ENCODE measurements around the gene MTHFD1L.

Gene MTHFD1L

GRCh38 chr6:151060096-151060765 lies 194.7 kb downstream of the MTHFD1L start:
- peak; percentile 37 for DNase-seq (ENCODE audit: insufficient read length, low spot score)
- peak; percentile 33 for FAIRE-seq

DNA sequence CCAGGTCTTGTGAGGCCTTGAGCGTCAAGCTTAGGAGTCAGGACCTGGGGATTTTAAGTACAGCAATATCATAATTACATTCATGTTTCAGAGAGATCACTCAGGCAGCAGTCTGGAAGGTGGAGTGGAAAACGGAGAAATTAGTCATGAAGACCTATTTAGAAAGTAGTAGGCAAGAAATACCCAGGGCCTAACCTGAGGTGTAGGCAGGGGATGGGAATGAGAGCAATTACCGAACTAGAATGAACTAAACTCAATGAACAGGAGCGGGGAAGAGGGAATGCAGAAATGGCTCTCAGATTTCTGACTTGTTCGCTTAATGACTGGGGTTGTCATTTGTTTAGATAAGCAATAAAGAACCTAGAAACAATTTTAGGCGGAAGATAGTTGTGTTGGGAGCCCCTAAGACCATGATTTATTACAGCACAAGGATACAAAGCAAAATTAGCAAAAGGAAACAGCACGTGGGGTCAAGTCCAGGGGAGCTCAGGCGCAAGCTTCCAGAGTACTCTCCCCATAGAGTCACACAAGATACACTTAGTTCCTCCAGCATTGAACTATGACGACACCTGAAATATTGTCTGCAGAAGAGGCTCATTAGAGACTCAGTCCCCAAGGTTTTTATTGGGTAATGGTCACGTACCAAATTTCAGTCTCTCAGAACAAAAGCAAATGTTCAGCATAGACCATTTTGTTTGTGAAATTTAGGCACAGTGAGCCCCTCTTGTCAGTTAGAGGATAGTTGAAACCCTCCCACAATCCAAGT lies 195.4 kb downstream of the MTHFD1L start:
- DNase-seq (ENCODE audit: insufficient read length, low spot score): no peak
- no peak for FAIRE-seq

- DNase-seq (ENCODE audit: insufficient read length, low spot score) (peak; percentile 54), FAIRE-seq (no peak)
Observed at GRCh38 chr6:151063352-151063751, 197.8 kb downstream of the MTHFD1L start.

DNA sequence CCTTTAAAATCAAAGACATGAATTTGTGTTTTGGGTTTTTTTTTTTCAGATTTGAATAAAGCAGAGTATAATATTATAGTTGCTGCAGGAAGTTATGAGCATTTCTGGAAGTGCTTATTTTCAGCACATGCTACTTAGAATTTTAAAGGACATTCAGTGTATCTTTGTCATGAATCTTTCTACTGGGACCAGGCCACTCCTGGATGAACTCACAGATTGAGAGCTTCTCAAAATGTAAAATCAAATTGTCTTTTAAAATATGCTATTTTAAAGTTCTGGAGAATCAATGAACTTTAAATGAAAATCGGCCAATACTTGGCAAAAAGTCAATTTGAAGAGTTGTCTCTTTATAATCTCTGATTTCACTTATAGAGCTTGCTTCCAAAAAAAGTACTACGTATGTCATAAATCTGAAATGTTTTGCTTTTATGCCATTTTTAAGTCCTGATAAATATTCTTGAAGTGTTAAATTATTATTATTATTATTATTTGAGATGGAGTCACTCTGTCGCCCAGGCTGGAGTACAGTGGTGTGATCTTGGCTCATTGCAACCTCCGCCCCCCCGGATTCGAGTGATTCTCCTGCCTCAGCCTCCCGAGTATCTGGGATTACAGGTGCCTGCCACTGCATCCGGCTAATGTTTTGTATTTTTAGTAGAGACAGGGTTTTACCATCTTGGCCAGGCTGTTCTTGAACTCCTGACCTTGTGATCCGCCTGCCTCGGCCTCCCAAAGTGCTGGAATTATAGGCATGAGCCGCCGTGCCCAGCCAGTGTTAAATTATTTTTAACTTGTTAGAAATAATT lies 198.5 kb downstream of the MTHFD1L start:
- FAIRE-seq: no peak
- no peak for DNase-seq (ENCODE audit: insufficient read length, low spot score)

DNA sequence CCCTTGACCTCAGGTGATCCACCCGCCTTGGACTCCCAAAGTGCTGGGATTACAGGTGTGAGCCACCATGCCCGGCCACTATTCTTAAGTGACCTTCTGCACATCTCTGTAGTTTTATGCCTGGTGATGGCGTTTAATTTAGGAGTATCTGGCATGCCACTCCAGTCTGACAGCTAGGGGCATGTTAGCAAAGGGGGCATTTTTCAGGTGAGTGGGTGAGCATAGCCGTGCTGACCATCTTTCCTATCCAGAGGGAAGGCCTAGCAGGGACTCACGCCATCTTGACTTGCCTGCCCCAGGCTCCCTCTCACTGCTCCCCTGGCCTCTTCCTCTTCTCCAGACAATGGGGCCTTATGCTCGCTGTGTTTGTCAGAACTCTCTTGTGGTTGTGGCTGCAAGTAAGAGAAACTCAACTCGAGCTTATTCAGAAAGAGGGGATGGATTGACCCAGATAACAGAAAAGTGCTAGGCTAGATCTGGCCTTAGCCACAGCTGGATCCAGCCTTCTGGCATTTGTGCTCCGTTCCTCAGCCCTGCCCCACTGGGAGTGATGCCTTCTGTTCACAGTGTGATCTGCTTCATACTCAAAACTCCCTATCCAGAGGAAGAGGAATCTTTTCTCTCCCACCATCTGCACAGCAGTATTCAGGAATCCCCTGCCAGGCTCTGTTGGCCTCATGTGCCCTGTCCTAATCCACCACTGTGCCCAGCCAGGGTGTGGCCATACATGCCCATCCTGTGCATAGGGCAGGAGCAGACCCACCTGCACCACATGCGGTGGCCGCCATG lies 199.7 kb downstream of the MTHFD1L start:
- FAIRE-seq (no peak), DNase-seq (ENCODE audit: insufficient read length, low spot score) (no peak)

DNA sequence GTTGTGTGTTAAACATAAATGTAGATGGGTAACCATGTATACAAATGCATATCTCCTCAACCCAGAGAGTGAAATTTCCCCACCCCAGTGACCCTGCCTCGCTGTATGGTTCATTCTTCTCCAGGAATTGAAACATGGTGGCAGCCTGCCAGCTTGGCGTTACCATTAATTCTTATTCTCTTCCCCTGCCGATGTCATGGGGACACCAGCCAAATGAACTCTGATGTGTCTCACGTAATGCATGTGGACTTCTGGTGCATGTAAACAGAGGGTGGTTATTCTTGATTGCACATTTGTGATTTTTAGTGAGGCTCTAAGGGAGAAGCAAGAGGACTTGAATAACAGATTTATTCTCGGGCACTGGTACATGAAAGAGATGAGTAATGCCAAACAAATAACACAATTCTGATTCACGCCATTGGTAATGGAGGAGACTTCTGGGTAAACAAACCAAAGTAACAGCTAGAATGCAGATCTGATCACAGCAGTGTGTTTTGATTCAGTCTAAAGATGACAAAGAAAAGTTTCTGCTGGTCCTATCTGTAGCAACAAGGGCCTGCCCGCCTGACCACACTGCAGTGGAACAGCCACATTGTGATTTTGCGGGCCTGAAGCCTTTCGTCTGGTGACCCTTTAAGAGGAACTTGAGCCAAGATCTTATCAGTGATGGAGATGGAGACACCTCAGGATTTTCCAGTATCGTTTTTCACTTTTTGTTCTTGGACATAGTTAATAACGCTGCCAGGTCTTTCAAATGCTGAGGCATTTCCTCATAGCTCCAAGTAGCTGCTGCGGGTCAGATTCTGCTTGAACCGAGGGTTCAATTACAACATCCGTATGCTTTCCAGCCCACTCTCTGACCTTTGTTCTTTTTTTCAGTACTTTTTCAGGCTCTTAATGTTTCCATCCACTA lies 202.4 kb downstream of the MTHFD1L start:
- DNase-seq (ENCODE audit: insufficient read length, low spot score): no peak
- peak; percentile 20 for FAIRE-seq

DNA sequence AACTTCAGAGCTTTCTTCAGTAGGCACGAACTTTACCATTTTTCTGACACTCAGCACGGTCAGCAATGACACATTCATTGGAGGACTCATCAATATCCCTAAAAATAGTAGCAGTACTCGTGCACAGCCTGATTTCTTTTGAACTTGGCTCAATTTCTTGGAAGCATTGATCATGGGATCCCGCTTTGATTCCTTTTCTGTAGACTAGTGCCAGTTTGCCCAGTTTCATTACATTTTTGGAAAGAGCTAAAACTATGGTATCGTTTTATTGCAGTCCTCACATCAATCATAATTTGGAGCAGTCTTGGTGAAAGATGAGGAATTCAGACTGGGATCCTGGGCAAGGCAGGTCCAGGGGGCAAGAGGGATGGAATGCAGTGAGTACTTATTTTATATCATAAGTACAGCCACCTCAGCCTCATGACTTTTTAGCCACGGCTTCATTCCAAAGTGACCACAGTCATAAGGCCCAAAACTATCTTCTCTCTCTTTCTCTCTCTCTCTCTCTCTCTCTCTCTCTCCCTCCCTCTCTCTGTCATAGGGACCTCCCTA lies 203.3 kb downstream of the MTHFD1L start:
- FAIRE-seq (no peak), DNase-seq (ENCODE audit: insufficient read length, low spot score) (no peak)

GRCh38 chr6:151069641-151070040 lies 204.1 kb downstream of the MTHFD1L start:
- DNase-seq (ENCODE audit: insufficient read length, low spot score): no peak
- no peak for FAIRE-seq

GRCh38 chr6:151070631-151071051 lies 205.1 kb downstream of the MTHFD1L start:
- FAIRE-seq (no peak), DNase-seq (ENCODE audit: insufficient read length, low spot score) (no peak)

GRCh38 chr6:151071295-151071694 lies 205.8 kb downstream of the MTHFD1L start:
- DNase-seq (ENCODE audit: insufficient read length, low spot score) (no peak), FAIRE-seq (no peak)

DNA sequence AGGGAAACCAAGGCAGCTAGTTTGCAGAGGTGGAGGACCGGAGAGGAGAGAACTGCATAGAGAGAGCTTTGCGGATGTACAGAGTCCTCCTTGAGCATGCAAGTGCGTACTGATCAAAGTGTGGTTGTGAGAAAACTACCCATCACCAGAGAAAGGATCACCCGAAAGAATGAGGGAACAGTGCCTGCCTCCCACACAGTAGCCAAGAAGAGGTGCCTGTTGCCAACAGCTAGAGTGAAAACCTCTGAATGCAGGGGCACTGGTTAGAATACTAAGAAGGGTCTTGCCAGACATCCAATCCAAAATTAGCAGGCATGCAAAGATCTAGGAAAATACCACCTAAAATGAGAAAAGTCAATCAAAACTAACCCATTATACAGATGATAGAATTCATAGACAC lies 207.6 kb downstream of the MTHFD1L start:
- DNase-seq (ENCODE audit: insufficient read length, low spot score) (no peak), FAIRE-seq (no peak)

- FAIRE-seq: no peak
Observed at GRCh38 chr6:151073701-151074100, 208.2 kb downstream of the MTHFD1L start.

DNA sequence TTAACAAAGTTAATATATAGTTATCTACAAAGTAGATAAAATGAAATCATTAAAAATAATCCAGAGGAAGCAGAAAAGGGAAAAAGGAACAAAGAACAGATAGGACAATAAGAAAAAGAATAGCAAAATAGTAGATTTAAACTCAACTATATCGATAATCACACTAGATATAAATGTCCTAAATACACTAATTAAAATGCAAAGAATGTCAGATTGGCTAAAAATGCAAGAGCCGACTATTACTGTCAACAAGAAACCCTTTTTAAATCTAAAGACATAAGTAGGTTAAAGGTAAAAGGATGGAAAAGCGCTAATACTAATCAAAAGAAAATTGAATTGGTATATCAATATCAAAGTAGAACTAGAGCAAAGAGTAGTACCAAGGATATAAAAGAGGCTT lies 209.5 kb downstream of the MTHFD1L start:
- DNase-seq (ENCODE audit: insufficient read length, low spot score) (no peak), FAIRE-seq (no peak)

More at GRCh38 chr6:151073701-151074100, 208.2 kb downstream of the MTHFD1L start:
- no peak for DNase-seq (ENCODE audit: insufficient read length, low spot score)

GRCh38 chr6:151075527-151075926 lies 210.0 kb downstream of the MTHFD1L start:
- no peak for FAIRE-seq
- no peak for DNase-seq (ENCODE audit: insufficient read length, low spot score)

- FAIRE-seq: no peak
- no peak for DNase-seq (ENCODE audit: insufficient read length, low spot score)
Observed at GRCh38 chr6:151075930-151076555, 210.5 kb downstream of the MTHFD1L start.

DNA sequence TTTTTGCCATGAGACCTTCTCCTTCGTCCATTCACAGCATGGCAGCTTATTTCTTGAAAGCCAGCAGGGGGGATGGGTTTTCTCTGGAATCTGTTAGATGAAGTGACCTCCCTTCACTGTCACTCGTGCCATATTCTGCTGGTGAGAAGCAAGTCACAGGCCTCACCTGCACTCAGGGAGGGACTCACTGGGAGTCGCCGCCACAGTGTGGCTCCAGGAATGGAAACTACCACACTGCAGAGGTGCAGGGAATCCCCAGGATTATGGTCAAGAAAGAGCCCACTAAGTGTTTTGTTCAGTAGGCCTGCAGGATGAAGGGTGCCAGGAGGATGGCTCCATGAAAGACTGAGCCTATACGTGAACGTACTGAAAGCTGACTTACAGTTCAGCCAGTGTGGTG lies 213.2 kb downstream of the MTHFD1L start:
- DNase-seq (ENCODE audit: insufficient read length, low spot score): no peak
- FAIRE-seq: no peak

DNA sequence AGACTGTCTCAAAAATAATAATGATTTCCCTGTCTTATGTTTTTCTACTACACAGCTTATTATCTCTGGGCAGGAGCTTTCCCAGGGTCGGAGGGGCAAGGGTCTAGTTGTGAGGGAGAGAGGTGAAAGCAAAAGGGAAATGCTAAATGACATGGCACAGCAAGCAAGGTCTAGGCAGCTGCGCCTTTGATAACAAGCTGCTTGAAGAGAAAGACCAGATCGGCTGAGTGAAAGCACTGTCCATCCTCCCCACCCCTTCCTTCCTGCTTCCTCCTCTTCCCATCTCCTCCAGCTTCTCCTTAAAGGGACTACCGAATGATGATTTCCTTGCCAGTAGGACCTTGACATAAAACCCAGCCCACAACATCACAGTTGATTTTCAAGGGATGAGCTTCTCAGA lies 216.2 kb downstream of the MTHFD1L start:
- DNase-seq (ENCODE audit: insufficient read length, low spot score): no peak
- FAIRE-seq: no peak

DNA sequence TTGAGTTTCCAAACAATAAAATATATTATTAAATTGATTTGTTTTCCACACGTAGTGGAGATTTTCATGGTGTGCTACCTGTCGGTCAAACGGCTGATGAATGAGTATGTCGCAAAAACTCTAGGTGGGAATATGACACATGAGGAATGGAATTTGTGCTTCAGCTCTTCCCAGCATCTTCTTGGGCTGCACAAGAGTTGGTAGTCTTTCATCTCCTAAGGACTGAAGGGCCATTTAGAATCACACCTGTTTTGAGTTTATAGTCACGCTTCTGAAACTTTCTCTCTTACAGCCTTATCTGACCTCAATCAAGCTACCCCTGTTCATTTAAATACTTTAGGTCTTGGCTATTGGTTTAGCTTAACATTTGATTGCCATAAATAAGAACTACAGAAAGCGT lies 216.6 kb downstream of the MTHFD1L start:
- no peak for DNase-seq (ENCODE audit: insufficient read length, low spot score)
- FAIRE-seq: no peak

DNA sequence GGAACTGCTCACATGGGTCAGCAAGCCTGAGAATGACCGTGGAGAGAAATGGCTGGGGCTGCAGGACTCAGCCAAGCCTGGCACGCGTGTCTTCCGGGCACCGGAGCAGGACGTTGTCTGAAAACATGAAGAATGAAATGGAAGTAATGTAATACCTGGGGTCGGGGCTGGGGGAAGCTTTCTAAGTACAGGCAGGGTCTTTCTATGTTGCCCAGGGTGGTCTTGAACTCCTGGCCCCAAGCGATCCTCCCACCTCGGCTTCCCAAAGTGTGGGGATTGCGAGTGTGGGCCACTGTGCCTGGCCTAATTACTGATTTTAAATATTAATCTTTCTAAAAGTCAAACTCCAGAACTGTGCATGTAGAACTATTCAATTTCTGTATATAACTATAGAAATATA lies 218.8 kb downstream of the MTHFD1L start:
- no peak for DNase-seq (ENCODE audit: insufficient read length, low spot score)
- FAIRE-seq: no peak
